Fibroblast of the aortic adventitia (primary cell): ENCODE measurements around the gene CFAP206. TPM values are rescaled to one million over a fixed set of nuclear protein-coding genes. Genes with fewer than 3 reads are reported as not detected.

Source experiments
- DNase-seq: peaks from one replicate; pipeline ENCODE4 v3.0.0-alpha.2; 2010; ENCODE audit warnings: low read depth
- H3K4me3 ChIP-seq: 2 replicates; pipeline ENCODE4 v1.5.1; 2011; ENCODE audit warnings: low read depth, mild to moderate bottlenecking, control low read depth, low read length, moderate library complexity
- total RNA-seq: library from RNA; depleted of rRNA; stranded (reverse); fragments of >200 nt; gene quantifications from 2 replicates; pipeline ENCODE4 v1.2.3, GENCODE V29; 2012; ENCODE audit warnings: low replicate concordance
- TF ChIP-seq, protein P1 (sequence below): IDR thresholded peaks from 2 replicates; pipeline ENCODE4 v1.5.1; 2011; ENCODE audit warnings: mild to moderate bottlenecking, low read length, control low read depth, inconsistent platforms; ENCODE audit not compliant: insufficient read depth

CFAP206 gene
- total RNA-seq, 1 donor = 0.27 TPM

DNA sequence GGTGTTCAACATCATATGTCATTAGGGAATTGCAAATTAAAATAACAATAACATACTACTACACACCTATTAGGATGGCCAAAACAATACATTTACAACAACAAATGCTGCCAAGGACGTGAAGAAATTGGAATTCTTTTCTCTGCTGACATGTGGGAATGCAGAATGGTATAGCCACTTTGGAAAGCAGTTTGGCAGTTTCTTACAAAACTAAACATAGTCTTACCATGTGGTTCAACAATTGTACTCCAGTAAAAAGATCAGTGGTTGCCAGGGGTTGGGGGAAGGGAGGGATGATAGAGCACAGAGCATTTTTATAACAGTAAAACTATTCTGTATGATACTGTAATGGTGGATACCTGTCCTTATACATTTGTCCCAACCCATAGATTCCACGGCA lies 12.3 kb upstream of the CFAP206 start:
- no peak overlapping the region for H3K4me3 ChIP-seq
- DNase-seq = no peak
- TF ChIP-seq, protein P1, sequence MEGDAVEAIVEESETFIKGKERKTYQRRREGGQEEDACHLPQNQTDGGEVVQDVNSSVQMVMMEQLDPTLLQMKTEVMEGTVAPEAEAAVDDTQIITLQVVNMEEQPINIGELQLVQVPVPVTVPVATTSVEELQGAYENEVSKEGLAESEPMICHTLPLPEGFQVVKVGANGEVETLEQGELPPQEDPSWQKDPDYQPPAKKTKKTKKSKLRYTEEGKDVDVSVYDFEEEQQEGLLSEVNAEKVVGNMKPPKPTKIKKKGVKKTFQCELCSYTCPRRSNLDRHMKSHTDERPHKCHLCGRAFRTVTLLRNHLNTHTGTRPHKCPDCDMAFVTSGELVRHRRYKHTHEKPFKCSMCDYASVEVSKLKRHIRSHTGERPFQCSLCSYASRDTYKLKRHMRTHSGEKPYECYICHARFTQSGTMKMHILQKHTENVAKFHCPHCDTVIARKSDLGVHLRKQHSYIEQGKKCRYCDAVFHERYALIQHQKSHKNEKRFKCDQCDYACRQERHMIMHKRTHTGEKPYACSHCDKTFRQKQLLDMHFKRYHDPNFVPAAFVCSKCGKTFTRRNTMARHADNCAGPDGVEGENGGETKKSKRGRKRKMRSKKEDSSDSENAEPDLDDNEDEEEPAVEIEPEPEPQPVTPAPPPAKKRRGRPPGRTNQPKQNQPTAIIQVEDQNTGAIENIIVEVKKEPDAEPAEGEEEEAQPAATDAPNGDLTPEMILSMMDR = no peak

DNA sequence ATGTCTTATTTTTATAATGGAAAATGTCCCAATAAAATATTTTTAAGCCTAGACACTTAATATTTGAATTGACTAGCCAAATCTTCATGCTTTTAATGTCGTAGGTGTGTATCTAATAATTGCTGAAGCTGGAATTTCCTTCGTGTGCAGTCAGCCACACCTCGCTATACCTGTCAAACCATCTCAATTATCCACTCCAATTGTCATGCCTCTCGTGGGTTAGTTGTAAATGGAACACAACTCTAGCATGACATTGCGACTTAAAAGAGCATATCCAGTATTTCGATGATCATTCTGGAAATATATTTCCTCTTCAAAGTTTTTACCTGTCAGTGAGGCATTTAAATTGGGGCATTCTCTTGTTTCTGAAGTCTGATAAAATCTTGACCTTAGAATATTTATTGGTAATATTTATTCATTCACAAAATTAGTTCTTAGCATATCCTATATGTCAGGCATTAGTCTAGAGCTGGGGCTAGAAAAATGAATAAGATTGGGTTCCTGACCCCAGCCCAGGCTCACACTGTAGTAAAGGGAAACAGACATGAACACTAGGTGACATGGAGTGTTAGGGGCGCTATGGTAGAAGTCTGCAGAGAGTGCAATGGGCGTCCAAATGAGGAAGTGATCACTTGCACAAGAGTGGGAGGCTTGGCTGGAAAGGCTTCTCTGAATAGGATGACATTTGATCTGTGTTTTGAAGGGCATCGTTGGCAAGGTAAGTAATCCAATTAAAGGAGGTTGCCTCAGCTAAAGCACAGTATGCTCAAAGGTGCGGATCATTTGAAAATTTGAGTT lies 11.0 kb upstream of the CFAP206 start:
- TF ChIP-seq, protein P1 = no peak
- H3K4me3 ChIP-seq = no peak overlapping the region

DNA sequence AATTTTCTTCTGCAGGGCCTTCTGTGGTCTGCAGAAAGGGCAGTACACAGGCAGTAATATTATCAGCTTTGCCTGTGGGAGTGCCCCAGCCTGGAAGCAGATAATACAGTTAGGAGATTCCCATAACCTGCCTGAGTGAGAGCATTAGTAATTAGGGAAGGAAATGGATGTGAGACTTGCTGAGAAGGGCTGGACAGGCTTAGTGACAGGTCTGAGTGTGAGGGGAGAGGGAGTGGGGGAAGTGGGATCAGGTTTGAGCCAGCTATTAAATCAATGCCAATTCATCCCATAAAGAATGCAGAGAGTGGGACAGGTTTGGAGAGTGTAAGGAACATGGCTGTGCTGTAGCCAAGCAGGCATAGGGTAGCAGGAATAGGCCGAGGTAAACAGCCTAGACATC lies 10.1 kb upstream of the CFAP206 start:
- TF ChIP-seq, protein P1 = no peak
- no peak overlapping the region for H3K4me3 ChIP-seq
- no peak for DNase-seq

More for the DNA sequence above, 11.0 kb upstream of the CFAP206 start:
- no peak for DNase-seq

DNA sequence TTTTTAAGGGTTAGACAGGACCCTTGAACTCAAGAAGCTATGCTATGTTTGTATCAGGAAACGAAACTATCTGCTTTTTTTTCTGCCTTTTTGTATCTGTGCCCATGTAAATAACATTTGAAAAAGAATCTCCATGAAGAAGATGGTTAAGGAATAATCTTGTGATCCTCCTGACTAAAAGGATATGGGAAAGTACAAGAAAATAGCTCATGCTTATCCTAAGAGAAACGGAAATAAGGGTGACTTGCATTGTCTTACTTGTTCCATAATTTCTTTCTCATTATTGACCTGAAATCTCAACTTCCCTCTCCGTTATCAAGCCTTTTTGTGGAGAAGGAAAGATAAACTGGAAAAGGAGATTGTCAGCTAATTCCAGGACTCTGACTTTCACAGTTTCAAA lies 5.9 kb upstream of the CFAP206 start:
- no peak for DNase-seq
- TF ChIP-seq, protein P1 = no peak
- H3K4me3 ChIP-seq = no peak overlapping the region

DNA sequence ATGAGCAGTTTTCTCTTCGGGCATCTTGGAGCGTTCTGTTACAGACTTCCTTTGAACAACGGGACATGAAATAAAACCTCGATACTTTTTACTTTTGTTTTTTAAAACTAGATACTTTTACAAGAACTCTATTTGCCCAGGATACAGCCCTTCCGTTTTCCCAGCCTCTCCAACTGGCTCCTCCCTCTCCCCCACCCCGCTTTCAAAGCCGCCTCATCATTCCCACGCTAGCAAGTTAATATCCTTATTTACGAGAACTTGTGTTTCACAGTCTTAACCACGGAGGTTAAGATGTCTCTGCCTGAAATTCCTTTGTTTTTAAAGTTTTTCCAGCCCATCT lies 241 bp upstream of the CFAP206 start:
- DNase-seq = peak; percentile 44
- H3K4me3 ChIP-seq = peak overlapping the region; percentile 81
- TF ChIP-seq, protein P1 = no peak

DNA sequence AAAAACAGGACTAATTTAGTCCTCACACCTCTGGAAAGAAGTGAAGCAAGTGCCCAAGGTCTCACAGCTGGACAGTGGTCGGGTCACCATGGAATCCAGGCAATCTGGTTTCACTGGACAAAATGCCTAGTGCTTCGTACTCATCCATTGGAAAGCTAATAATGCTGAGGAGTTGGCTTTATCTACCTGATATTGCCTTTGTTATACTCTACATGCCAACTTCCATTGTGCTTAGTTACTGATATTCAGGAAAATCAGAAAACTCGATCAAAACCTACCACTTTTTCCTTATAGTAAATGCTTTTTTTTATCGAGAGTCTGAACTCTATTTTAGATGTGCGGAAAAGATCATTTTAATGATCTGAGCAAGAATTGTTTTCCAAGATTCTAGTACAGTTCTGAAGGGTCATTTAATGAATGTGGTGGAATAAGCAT lies 966 bp downstream of the CFAP206 start:
- H3K4me3 ChIP-seq = peak overlapping the region; percentile 71
- TF ChIP-seq, protein P1 = no peak
- no peak for DNase-seq

DNA sequence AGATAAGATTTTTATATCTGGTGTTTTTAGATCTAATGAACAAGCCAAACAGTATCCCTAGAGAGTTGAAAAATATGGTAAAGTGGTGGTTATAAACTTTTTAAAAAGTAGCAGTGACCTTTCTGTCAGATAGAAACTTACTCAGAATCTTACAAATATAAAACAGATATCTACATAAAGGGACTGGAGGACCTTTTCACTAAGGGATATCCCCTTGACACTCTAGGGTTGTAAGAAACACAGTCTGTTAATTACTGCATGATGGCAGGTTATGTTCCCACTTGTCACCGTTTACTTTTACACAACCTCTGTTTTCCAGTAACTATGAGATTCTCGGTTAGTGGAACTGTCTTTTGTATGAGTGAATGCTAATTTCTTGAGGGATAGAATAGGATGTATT lies 11.5 kb downstream of the CFAP206 start:
- DNase-seq = no peak

More for the DNA sequence above, 11.5 kb downstream of the CFAP206 start:
- H3K4me3 ChIP-seq = no peak overlapping the region
- TF ChIP-seq, protein P1 = no peak
